Measurements from ENCODE around the gene CCDC60.

GRCh38 chr12:119391673-119392072, 57.1 kb downstream of the CCDC60 start:
- TF ChIP-seq CTCF (IDR thresholded peaks at IDR 0.05) (no peak), POLR2A (IDR thresholded peaks at IDR 0.05) (no peak)

All from adrenal gland (tissue), 5 donors.